Stimulated activated naive B cell treated with anti-CD40 and anti-IgM and Interleukin-4, amounts not matched to agents 10 μg/mL and 1 μg/mL and 100 μg/mL, for 72 hours (primary cell): ENCODE measurements around the gene MED27.

Source experiments
- ATAC-seq, 2 donors: fragments of 150-1000 bp; cut with Tn5 transposase; replicated peaks; 2 replicates each; pipeline ENCODE4 v1.10.0; 2021; ENCODE audit warnings: moderate library complexity in 1 of 2
- DNase-seq: peaks from one replicate; pipeline ENCODE4 v3.0.0; 2021
- H3K27ac Mint-ChIP-seq: one replicate; pipeline ENCODE4 v1.8.0; 2022; ENCODE audit warnings: mild to moderate bottlenecking, mixed read lengths
- H3K27me3 Mint-ChIP-seq, 2 donors: one replicate each; pipeline ENCODE4 v1.8.0; 2022; ENCODE audit warnings: mixed read lengths in 2 of 2
- H3K36me3 Mint-ChIP-seq, 2 donors: one replicate each; pipeline ENCODE4 v1.8.0; 2022; ENCODE audit warnings: mixed read lengths in 2 of 2, mild to moderate bottlenecking in 1 of 2
- H3K4me1 Mint-ChIP-seq, 2 donors: one replicate each; pipeline ENCODE4 v1.8.0; 2022; ENCODE audit warnings: mixed read lengths in 2 of 2, mild to moderate bottlenecking in 1 of 2
- H3K4me3 Mint-ChIP-seq, 2 donors: one replicate each; pipeline ENCODE4 v1.8.0; 2022; ENCODE audit warnings: mild to moderate bottlenecking in 2 of 2, mixed read lengths in 2 of 2, moderate library complexity in 1 of 2
- H3K9me3 Mint-ChIP-seq, 2 donors: one replicate each; pipeline ENCODE4 v1.8.0; 2022; ENCODE audit warnings: mixed read lengths in 2 of 2, mild to moderate bottlenecking in 1 of 2

MED27 gene

GRCh38 chr9:131999692-132000551 is 79.7 kb downstream of the MED27 start:
- DNase-seq (no peak), ATAC-seq (peak; percentile 42 to 60)
- Mint-ChIP-seq H3K4me1 (peaks cover 20 to 34% of the 10 kb centered on the region in 2 donors), H3K36me3 (peaks cover 11 to 33% of the 10 kb centered on the region in 2 donors), H3K4me3 (no peak overlapping the region), H3K9me3 (peaks cover 0 to 2% of the 10 kb centered on the region in 2 donors), H3K27ac (peak overlapping the region; percentile 20), H3K27me3 (no peaks in the 10 kb centered on the region)

- no peaks in the 10 kb centered on the region for H3K27me3 Mint-ChIP-seq
- H3K27ac Mint-ChIP-seq = no peak overlapping the region
- peaks cover 5 to 13% of the 10 kb centered on the region in 2 donors for H3K4me1 Mint-ChIP-seq
- ATAC-seq (no peak), DNase-seq (no peak)
- peaks cover 0 to 2% of the 10 kb centered on the region in 2 donors for H3K9me3 Mint-ChIP-seq
- no peak overlapping the region for H3K4me3 Mint-ChIP-seq
- H3K36me3 Mint-ChIP-seq = peaks cover 17 to 33% of the 10 kb centered on the region in 2 donors
These were observed 81.9 kb downstream of the MED27 start for GRCh38 chr9:131997779-131998178.

- Mint-ChIP-seq H3K9me3 (peaks cover 0 to 2% of the 10 kb centered on the region in 2 donors), H3K4me3 (no peak overlapping the region), H3K27me3 (no peaks in the 10 kb centered on the region), H3K36me3 (peaks cover 17 to 34% of the 10 kb centered on the region in 2 donors), H3K27ac (no peak overlapping the region), H3K4me1 (peaks cover 5 to 9% of the 10 kb centered on the region in 2 donors)
- DNase-seq (no peak), ATAC-seq (no peak)
These were observed 82.6 kb downstream of the MED27 start for GRCh38 chr9:131997076-131997475.

GRCh38 chr9:131995382-131995781 is 84.3 kb downstream of the MED27 start:
- peaks cover 15 to 24% of the 10 kb centered on the region in 2 donors for H3K36me3 Mint-ChIP-seq
- H3K4me1 Mint-ChIP-seq = peaks cover 5 to 8% of the 10 kb centered on the region in 2 donors
- DNase-seq (no peak), ATAC-seq (no peak)
- no peaks in the 10 kb centered on the region for H3K9me3 Mint-ChIP-seq
- no peak overlapping the region for H3K4me3 Mint-ChIP-seq
- no peak overlapping the region for H3K27ac Mint-ChIP-seq
- no peaks in the 10 kb centered on the region for H3K27me3 Mint-ChIP-seq

- no peaks in the 10 kb centered on the region for H3K9me3 Mint-ChIP-seq
- H3K27me3 Mint-ChIP-seq = no peaks in the 10 kb centered on the region
- H3K36me3 Mint-ChIP-seq = peaks cover 13 to 21% of the 10 kb centered on the region in 2 donors
These were observed 85.1 kb downstream of the MED27 start for GRCh38 chr9:131994364-131995125.

GRCh38 chr9:131992906-131993657 is 86.6 kb downstream of the MED27 start:
- no peak overlapping the region for H3K27ac Mint-ChIP-seq
- H3K9me3 Mint-ChIP-seq = no peaks in the 10 kb centered on the region
- H3K4me1 Mint-ChIP-seq = peaks cover 0 to 3% of the 10 kb centered on the region in 2 donors
- H3K4me3 Mint-ChIP-seq = no peak overlapping the region
- no peak for ATAC-seq
- H3K27me3 Mint-ChIP-seq = no peaks in the 10 kb centered on the region
- DNase-seq = no peak
- peaks cover 13 to 21% of the 10 kb centered on the region in 2 donors for H3K36me3 Mint-ChIP-seq

More at GRCh38 chr9:131994364-131995125, 85.1 kb downstream of the MED27 start:
- Mint-ChIP-seq H3K27ac (no peak overlapping the region), H3K4me3 (no peak overlapping the region), H3K4me1 (peaks cover 3 to 4% of the 10 kb centered on the region in 2 donors)
- DNase-seq (no peak), ATAC-seq (no peak)

GRCh38 chr9:131987232-131987631 is 92.4 kb downstream of the MED27 start:
- Mint-ChIP-seq H3K4me1 (peaks cover 20 to 30% of the 10 kb centered on the region in 2 donors), H3K27ac (peak overlapping the region; percentile 43)
- DNase-seq = no peak

GRCh38 chr9:131986576-131986975 is 93.1 kb downstream of the MED27 start:
- no peaks in the 10 kb centered on the region for H3K9me3 Mint-ChIP-seq

More at GRCh38 chr9:131987232-131987631, 92.4 kb downstream of the MED27 start:
- Mint-ChIP-seq H3K9me3 (no peaks in the 10 kb centered on the region), H3K36me3 (peaks cover 5 to 8% of the 10 kb centered on the region in 2 donors), H3K4me3 (no peak overlapping the region), H3K27me3 (no peaks in the 10 kb centered on the region)
- no peak for ATAC-seq

DNA sequence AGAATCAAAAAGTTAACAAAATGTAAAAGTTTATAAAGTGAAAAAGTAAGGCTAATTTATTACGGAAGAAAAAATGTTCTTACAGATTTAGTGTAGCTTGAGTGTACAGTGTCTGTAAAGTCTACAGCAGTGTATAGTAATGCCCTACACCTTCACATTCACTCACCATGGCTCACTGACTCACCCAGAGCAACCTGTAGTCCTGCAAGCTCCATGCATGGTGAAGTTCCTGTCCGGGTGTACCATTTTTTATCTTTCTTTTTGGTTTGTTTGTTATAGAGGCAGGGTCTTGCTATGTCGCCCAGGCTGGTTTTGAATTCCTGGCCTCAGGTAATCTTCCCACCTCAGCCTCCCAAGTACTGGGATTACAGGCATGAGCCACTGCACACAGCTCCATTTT is 93.6 kb downstream of the MED27 start:
- H3K27ac Mint-ChIP-seq = no peak overlapping the region
- peaks cover 8 to 10% of the 10 kb centered on the region in 2 donors for H3K36me3 Mint-ChIP-seq
- no peak overlapping the region for H3K4me3 Mint-ChIP-seq
- no peaks in the 10 kb centered on the region for H3K9me3 Mint-ChIP-seq
- ATAC-seq (no peak), DNase-seq (no peak)
- peaks cover 24 to 42% of the 10 kb centered on the region in 2 donors for H3K4me1 Mint-ChIP-seq
- no peaks in the 10 kb centered on the region for H3K27me3 Mint-ChIP-seq

More at GRCh38 chr9:131986576-131986975, 93.1 kb downstream of the MED27 start:
- H3K36me3 Mint-ChIP-seq = peaks cover 8 to 10% of the 10 kb centered on the region in 2 donors
- H3K27ac Mint-ChIP-seq = no peak overlapping the region
- peaks cover 22 to 37% of the 10 kb centered on the region in 2 donors for H3K4me1 Mint-ChIP-seq
- H3K27me3 Mint-ChIP-seq = no peaks in the 10 kb centered on the region
- ATAC-seq (no peak), DNase-seq (no peak)
- no peak overlapping the region for H3K4me3 Mint-ChIP-seq

DNA sequence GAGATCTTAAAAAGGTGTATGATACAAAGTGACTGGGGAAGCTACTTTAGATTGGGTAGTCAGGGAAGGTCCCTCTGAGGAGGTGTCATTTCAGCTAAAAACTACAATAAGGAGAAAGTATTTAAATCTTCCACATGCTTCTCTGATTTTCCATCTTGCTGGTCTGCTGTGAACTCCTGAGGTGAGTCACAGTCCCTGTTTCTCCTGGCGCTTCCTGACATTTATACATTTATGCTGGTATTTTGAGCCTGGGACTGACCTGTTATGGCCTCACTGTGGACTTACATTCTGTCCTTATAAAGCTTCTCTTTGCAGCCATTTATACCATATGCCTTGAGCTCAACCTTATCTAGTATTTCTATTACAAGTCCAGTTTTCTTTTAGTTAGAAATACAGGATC is 95.1 kb downstream of the MED27 start:
- Mint-ChIP-seq H3K27me3 (no peaks in the 10 kb centered on the region), H3K27ac (no peak overlapping the region), H3K9me3 (no peaks in the 10 kb centered on the region), H3K4me1 (peaks cover 23 to 42% of the 10 kb centered on the region in 2 donors), H3K4me3 (no peak overlapping the region), H3K36me3 (peaks cover 8 to 10% of the 10 kb centered on the region in 2 donors)
- no peak for DNase-seq
- no peak for ATAC-seq

DNA sequence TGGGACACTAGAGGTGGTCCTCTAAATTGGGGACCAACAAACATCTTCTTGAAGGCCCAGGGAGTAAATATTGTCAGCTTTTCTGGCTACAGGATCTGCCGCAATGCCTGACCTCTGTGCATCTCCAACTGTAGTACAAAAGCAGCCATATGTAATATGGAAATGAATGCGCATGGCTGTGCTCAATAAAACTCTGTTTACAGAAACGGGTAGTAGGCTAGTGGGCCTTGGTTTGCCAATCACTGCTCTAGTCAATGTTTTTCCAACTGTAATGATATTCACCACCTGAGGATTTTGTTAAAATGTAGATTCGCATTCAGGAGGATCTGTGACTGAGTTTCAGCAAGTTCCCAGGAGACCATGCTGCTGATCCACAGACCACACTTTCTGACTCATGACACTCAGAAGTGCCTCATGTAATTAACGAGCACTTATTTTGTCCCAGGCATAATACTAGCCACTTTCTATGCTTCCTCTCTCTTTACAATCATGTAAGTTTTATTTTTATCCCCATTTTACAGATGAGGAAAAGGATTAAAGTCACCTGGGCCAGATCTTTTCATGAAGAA is 96.9 kb downstream of the MED27 start:
- H3K4me1 Mint-ChIP-seq = peaks cover 30 to 56% of the 10 kb centered on the region in 2 donors
- ATAC-seq = peak; percentile 92 to 96
- DNase-seq = no peak
- H3K4me3 Mint-ChIP-seq = no peak overlapping the region
- no peaks in the 10 kb centered on the region for H3K9me3 Mint-ChIP-seq
- H3K27ac Mint-ChIP-seq = peak overlapping the region; percentile 22
- H3K36me3 Mint-ChIP-seq = peaks cover 15 to 18% of the 10 kb centered on the region in 2 donors
- no peaks in the 10 kb centered on the region for H3K27me3 Mint-ChIP-seq

GRCh38 chr9:131982102-131982501 is 97.6 kb downstream of the MED27 start:
- Mint-ChIP-seq H3K27me3 (no peaks in the 10 kb centered on the region), H3K4me3 (no peak overlapping the region), H3K4me1 (peaks cover 35 to 62% of the 10 kb centered on the region in 2 donors), H3K27ac (no peak overlapping the region), H3K36me3 (peaks cover 15 to 17% of the 10 kb centered on the region in 2 donors), H3K9me3 (no peaks in the 10 kb centered on the region)
- no peak for ATAC-seq
- DNase-seq = no peak

DNA sequence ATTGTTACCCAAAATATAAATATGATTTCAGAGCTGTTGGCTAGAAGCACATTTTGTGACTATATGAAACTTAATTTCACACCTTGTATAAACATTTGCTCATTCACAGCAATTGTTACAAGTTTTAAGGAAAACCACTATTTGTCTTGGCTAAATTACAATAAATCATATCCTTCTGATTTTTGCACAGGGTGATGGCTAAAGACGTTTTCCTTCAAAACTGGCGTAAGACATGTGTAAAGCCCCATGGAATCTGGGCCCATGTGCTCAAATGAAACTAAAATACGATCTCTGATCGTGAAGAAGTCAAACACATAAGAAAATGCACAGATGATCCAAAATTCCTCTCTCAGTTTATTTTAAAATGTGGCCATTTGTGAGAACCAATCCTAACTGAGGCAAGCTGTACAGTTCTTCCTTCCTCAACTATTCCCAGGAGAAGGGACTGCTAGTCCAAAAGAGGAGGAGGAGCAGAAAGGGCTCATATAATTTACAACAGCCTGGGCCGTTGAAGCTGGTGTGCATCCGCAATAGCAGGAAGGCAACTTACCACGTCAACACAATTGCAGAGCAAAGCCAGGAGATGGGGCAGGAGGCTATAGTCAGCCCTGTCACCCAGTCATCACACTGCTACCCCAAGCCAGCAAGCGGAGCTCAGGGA is 98.4 kb downstream of the MED27 start:
- Mint-ChIP-seq H3K4me1 (peaks cover 43 to 70% of the 10 kb centered on the region in 2 donors), H3K36me3 (peaks cover 13 to 14% of the 10 kb centered on the region in 2 donors), H3K4me3 (no peak overlapping the region), H3K27me3 (no peaks in the 10 kb centered on the region), H3K27ac (no peak overlapping the region), H3K9me3 (no peaks in the 10 kb centered on the region)
- ATAC-seq (no peak), DNase-seq (no peak)
